ENCODE data around the gene CRIM1.

CRIM1 gene

DNA sequence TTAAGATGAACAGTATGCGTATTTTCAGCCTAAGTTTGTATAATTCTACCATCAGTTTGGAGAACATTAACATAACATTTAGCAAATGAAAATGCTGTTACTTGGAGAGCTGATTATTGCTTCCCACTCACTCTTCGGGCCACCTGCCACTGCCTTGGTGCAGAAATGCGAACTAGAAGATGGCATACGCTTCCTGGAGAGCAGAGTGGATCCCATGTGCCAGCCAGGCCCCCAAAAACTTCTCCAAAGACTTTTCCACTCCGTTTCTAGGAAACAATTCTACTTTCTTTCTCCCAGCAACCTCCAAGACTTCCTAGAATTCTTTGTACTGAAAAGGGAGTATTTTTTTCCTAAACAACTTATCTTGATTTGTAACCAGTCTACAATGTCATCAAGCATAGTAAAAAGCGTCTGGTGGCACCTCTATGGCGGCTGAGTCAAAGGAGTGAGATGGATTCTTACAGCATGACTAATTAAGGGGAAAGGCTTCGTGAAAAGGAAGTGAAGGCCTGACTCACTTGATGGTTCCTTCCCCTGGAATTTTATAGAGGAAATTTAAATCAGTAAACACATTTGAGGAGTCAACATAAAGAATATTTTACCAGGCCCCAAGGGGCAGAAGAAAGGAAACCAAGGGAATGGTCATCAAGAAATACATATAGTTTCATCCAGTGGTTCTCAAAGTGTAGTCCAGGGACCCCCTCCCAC is 205.8 kb downstream of the CRIM1 start:
- DNase-seq: no peak

DNA sequence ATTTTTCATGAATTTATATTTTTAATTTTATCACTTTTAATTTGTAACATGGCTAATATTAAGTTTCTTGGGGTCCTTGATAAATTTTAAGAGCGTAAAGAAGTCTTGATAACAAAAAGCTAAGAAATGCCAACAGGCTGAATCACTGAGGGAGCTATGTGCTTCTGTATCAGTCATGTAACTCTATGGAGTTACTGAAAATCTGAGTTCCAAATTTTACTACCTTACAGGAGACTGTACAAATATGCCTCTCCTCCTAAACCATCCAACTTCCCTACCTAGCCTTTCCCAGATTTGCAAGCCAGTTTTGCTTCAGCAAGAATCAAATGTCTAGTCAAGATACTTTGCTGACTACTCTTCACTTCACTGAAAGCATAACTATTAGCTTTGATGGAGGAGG is 206.7 kb downstream of the CRIM1 start:
- DNase-seq: no peak

DNA sequence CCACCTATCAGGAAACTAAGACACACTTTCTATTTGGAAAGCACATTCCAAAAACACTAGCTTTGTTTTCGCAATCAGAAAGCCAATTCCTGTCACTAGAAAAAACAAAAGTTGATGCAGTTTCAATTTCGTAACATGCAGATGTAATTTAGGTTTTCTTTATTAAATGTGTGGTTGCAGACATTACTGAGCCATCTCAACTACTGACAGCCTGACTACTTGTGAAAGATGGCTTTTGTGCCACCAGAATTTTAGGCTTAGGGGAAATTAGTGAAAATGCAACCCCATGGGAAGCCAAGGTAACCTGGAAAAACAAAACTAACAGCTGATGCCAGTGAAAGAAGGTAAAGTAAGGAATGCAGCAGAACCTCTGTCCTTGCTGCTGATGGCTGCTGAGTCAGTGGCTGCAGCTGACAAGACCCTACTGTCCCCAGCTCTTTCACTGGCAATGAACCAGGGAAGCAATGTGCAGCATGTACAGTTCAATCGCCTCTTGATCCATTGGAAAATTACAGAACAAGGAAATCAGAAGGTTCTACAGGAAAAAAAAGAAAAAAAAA is 207.5 kb downstream of the CRIM1 start:
- DNase-seq: no peak

DNA sequence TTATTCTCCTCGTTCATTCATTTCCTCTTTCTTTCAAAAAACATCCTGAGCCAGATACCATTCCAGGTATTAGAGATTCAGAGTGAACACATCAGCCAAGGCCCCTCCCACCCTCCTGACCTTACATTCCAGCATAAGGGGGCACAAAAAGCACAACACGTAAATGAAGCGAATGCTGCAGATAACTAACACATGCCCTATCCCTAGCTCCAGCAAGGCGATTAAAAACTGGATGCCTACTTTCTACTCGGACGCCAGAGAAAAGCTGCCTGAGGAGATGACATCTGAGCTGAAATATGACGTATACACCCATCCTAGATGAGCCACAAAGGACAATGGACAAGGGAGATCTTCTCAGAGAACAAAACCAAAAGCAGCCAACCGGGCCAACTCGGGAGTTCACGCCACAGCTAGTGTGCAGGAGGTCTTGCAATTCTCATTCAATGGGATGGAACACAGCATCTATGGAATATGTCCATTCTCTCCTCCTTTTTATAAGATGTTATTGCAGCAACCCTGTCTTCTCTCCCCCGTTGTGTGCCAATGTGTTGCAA is 208.9 kb downstream of the CRIM1 start:
- no peak for DNase-seq

DNA sequence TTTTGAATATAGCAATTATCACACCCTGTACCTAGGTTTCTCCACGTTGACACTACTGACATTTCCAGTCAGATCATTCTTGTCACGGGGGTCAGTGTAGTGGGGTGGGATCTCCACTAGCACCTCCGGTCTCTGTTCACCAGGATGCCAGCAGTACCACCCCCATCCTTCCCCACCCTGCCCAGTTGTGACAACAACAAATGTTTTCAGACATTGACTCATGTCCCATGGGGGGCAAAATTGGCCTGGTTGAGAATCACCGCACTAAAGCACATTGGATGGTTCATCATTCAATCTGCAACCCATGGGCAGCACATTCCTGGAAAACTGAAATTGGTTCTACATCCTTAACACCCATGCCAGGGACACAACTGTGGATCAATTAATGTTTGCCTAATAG is 210.1 kb downstream of the CRIM1 start:
- DNase-seq: no peak

DNA sequence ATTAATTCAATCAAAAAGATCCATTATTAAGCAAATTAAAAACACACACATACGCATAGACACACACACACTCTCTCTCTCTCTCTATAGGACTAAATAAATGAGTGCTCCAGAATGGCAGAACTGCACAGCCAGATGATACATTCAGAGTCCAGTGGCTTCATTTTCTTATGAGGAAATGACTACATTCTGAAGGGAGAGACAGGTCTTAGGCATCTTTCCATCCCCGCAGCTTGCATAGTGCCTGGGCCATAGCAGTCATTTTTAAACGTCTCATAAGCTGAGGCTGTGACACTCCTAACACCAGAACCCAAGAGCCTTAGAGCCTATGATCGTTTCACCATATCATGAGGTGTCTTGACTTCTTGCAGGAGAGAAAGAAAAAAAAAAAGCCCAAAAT is 211.3 kb downstream of the CRIM1 start:
- DNase-seq: no peak

DNA sequence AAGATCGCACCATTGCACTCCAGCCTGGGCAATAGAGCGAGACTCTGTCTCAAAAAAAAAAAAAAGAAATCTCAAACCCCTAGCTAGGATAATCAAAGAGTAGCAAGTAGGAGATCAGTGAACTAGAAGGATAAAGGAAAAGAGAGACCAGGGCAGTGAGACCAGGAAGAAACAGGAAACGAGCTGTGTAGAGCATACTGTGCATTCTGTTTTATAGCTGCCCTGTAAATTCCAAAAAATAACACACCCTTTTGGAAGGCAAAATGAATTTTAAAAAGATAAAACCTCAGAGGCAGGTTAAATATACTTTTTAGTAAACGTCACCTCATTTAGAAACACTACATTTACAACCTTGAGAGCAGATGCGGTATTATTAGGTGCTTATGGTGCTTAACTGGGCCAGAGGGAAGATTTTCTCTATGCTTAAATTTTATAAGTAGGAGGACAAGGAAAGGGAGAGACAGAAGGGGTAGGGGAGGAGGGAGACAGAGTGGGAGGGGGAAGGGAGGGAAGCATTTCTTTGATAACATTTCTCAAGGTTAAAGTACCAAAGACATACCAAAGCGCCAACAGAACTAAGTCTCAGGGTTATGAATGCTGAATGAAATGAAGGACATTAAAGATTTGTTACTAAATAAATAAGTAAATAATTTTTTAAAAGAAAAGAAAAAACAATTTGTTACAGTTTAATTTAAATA is 212.3 kb downstream of the CRIM1 start:
- DNase-seq: no peak

DNA sequence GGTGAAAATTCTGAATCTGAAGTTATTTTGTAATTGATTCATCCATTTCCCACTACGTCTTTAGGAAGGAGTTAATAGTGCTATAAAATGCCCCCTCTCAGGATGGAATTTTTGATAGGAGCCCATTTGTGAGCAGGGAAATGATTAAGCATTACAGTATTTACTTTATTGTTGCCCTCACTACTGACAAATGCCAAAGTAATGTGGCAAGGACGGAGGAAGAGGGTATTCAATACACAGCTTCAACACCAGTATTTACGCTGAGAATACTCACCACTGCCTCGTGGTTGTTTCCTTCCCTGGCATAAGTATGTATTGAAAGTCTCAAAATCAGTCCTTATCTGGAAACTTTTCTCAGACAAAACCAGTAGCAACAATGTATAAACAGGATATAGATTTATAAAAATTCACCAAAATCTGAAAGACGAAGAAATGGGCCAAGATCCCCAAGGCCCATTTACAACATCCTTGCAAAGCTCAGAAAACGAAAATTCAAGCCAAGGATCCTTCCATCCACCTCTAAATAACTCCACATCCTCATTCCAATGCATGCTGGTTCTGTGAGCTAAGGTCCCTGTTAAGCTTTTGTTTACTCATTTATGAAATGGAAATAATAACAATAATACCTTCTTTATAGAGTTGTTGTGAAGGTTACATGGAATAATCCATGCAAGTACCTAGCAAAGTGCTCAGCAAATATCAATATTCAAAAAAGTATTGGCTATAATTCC is 213.1 kb downstream of the CRIM1 start:
- no peak for DNase-seq

DNA sequence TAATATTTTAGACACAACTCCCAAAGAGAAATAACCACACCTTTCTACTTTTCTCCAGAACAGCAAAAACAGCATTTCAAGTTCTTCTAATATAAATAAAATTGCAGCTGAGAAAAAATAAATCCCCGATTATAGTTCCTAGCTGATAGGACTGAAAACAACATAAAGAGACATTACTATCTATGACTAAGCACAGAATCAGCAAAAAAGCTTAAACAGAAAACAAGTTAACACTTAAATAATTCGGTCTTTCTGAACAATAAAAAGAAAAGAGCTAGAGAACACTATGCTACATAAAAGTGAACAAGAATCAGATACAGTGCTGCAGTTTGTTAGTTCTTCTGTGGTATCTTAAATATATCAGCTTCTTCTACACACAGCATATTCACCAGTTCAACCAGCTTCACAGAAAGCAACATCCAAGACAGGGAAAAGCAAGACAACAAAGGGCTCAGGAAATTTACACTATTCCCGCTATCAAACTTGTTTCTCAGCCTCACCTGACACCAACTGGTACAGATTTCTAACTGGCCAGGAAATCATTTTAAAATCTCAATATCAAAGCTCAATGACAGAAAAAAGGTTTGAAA is 213.8 kb downstream of the CRIM1 start:
- no peak for DNase-seq

DNA sequence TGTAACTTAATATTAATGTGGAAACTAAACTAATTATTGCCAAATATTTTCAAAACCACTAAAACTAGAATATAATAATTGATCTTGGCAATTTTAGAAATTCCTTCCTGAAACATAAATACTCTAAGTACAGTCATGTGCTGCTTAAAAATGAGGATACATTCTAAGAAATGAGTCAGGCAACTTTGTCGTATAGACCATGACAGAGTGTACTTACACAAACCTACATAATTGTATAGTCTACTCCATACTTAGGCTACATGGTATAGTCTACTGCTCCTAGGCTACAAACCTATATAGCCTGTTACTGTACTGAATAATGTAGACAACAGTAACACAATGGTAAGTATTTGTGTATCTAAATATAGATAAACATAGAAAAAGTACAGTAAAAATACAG is 214.8 kb downstream of the CRIM1 start:
- DNase-seq: no peak

DNA sequence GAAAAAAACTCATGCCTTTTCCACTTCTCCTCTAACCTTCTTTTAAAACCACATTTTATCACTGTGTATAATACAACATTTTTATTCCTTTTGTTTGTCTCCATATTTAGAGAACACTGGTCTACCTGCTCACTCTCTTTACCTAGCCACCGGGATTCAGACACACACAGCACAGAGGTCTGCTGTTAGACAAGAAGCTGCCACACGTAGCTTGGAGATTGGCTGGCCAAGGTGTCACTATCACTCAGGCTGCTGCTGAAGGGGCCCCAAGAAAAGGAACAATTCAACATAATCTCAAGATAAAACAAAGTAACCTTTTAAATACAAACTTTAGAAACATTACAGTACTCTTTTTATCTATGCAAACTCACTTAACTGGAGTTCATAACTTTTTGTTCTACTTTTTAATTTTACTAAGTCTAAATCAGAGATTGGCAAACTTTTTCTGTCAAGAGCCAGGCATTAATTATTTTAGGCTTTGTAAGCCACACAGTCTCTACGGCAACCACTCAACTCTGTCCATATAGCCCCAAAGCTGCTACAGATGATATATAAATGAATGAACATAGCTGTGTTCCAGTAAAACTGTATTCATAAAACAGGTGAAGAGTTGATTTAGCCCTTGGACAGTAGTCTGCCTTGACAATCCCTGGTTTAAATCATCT is 216.6 kb downstream of the CRIM1 start:
- no peak for DNase-seq

DNA sequence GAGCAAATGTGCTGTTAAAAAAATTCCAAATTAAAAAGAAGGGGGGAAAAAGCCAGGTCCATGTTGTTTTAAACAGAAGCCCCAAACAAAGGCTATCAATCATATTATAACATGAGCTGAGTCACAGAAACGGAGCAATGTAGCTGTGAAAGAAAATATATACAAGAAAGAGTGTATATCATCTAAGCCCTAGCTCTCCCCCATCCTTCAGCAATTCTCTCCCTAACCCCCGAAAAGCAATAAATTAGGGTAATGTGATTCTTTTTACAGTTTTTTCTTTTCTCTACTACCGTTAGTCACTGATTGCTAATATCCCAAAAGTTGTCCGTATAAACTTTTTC is 217.1 kb downstream of the CRIM1 start:
- no peak for DNase-seq

DNA sequence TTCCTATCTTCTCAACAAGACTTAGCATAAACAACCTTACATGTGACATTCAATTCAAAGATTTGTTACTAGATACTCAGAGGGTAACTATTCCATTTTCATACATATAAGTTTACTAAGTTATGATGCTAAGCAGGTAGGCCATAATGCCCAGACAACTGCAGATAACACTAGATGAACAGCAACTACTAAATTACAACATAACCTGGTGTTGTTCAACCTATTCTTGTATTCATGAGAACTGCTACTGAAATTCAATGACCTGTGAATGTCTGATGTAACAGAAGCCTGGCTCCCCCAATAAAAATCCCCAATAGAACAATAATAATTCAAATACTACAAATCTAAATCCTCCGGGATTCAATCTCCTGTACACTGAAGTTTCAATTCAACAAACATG is 217.6 kb downstream of the CRIM1 start:
- DNase-seq: no peak

DNA sequence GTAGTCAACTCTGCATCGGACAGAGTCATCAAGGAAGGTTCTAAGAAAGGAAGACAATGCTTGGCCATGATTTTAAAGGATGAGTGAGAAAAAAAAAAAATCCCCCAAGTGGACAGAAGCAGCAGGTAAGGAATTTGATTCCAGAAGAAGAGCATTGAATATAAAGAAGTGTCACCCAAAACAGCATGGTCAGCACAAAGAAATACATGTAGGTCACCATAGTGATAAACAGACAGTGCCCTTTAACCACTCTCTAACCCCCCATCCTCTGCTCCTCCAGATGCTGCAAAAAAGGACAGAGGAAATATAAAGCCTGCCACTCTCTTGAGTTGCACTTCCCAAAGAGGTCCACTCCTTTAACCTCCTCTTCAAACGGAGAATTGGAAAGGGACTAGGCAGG is 219.0 kb downstream of the CRIM1 start:
- DNase-seq: no peak

DNA sequence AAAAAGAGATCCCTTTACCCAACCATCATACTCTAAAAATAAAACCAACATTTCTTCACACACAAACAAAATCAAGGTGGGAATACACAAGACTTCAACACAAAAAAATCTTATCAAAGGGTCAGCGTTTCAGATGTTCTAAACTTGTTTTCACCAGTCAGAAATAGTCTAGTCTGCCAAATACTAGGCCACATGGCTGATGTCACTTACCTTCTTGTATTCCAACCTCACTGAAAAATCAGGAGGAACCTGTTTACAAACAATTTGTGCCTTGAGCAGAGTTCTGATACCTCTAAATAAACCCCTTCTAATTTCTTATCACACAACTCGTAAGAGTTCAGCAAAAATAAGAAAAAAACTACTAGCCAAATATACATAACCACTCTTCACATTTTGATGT is 222.3 kb downstream of the CRIM1 start:
- no peak for DNase-seq

DNA sequence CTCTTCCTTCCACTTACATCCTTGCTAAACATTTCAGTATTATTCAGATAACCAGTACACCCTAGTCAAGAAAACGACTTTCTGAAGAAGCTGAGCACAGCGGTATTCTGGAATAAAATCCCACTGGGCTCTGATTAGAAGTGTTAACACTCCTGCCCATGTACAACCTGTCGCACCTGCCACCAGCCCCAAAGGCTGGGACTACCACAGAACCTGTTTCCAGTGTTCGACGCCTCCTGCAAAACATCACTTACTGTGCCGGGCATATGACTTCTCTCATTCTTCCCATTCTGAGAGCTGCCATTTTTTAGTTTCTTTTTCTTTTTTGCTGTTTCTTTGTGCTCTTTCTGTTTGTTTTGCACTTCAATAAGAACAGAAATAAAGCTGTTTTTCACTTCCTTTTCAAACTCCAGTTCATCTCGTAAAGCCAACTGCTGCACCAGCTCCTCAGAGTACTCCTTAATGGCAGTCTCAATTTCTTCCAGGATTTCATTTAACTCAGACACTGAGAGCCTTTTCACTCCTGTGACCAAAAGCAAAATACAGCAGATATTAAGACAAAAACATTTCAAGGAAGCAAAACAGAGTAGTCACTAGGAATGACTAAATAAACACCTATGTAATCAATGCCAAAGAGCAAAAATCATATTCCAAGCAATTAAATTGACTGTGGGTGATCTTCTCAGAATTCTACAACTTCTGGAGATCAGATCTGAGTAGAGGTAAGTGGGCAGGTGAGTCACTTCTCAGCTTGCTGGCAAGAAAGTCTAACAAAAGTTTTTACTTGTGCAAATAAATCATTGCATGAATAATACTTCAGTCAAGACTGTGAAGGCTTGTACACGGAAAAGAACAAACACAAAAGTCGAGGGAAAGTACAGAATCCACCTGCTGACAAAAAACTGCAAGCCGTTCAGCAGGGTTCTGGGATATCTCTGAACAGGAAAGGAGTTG is 223.0 kb downstream of the CRIM1 start:
- DNase-seq: no peak

DNA sequence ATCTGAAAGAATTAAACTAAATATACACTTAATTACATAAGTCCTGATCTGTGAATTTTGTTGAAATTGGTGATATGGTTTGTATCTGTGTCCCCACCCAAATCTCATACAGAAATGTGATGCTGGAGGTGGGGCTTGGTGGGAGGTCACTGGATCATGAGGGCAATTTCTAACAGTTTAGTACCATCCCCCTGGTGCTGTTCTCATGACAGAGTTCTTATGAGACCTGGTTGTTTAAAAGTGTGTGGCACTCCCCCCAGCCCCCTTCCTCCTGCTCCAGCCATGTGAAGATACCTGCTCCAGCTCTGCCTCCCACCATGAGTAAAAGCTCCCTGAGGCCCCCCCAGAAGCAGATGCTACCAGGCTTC is 223.7 kb downstream of the CRIM1 start:
- DNase-seq: no peak

DNA sequence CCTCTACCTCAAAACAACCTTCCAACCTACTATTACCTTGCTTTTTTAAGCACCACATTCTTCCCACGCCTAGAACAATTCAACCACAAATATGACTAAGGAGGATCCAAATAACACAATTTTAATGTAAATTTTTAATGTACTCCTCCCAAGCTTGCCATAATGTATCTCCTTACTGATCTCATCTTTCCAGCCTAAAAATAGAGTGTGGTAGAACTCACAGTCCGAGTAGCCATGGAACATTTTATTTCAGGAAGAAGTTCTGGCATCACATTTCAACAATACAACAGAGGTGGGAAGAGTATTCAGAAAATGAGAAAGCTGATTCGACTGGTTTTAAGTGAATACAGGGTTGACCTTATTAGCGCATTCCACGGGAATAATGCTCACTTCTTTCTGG is 227.0 kb downstream of the CRIM1 start:
- DNase-seq: no peak

DNA sequence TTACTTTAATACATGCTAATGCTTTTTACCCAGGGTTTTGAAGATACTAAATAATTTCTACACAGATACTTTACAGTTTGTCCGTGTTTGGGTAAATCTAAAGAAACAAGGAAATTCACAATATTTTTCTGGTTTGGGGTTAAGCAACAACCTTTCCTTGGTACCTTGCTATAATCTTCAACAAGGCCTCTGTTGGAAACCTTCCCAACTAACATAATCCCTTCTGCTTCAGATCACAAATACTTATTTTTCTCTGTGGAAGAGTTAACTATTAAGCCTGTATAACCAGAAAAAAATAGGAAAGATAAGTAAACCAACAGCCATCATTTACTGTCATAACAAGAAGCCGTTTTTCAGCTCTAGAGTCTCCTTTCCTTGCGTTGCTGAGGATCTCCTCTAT is 227.4 kb downstream of the CRIM1 start:
- DNase-seq: no peak

DNA sequence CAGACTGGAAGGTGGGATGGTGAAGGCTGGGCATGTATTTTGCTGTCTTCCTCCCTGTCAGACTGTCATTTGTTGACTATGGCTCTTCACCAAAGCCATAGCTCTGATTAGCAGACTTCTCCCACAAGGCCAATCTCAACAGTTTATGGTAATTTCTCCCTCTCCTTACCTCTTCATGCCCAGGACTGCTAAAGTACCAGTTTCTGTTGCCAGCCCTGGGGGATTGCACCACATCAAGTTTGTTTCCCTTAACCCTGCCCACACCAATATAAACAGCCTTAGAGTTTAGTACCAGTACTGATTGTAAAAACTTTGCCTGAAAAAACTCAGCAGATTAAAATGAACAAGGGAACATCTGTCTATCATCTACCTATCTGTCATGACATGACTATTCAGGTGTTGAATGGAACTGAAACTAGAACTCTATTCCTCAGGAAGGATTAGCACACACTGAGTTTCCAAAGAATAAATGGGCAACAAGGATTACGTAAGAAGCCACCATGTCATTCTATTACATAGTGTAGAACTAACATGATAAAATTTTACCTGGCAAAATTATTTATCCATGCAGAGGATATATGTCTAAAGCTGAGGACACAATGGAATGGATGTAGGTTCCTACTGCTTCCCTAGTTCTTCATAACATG is 228.7 kb downstream of the CRIM1 start:
- no peak for DNase-seq

DNA sequence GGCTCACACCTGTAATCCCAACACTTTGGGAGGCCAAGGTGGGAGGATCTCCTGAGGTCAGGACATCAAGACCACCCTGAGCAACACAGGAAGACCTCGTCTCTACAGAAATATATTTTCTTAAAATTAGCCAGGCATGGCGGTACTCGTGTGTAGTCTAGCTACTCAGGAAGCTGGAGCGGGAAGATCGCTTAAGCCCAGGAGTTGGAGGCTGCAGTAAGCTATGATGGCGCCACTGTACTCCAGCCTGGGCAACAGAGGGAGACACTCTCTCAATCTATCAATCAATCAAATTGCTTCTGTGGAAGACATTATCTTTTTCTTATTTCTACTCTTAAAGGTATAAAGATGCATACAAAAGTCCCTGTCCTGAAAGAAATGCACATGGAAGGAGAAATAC is 231.1 kb downstream of the CRIM1 start:
- no peak for DNase-seq
